GM12878 (cell line): Measurements from ENCODE around the gene NUCB1. TPM values are rescaled to one million over a fixed set of nuclear protein-coding genes. Genes with fewer than 3 reads are reported as not detected.

ENCODE experiments used
- ASH2L ChIP-seq: fragments of 300-600, 200-600 bp; sonication (generic); IDR thresholded peaks from 2 replicates; pipeline ENCODE4 v1.6.1; 2017; ENCODE audit warnings: low read depth, mild to moderate bottlenecking, borderline replicate concordance
- BCL11A ChIP-seq: IDR thresholded peaks from 2 replicates; pipeline ENCODE4 v1.6.1; 2011; ENCODE audit warnings: low read depth, low read length
- FOXK2 ChIP-seq: fragments of 450-650 bp; IDR thresholded peaks from 2 replicates; pipeline ENCODE4 v1.6.1; 2017; ENCODE audit warnings: mild to moderate bottlenecking, moderate library complexity
- NFIC ChIP-seq: IDR thresholded peaks from 2 replicates; pipeline ENCODE4 v1.6.1; 2012; ENCODE audit warnings: low read depth, mild to moderate bottlenecking, inconsistent platforms, low read length, moderate library complexity
- RB1 ChIP-seq: fragments of 450-650 bp; formaldehyde crosslinking; IDR thresholded peaks from 2 replicates; pipeline ENCODE4 v1.6.1; 2017; ENCODE audit warnings: mild to moderate bottlenecking, borderline replicate concordance
- RBBP5 ChIP-seq: fragments of 200-600 bp; sonication (generic); conservative IDR thresholded peaks from 2 replicates; pipeline ENCODE4 v1.6.1; 2016
- RFX5 ChIP-seq: IDR thresholded peaks from 2 replicates; pipeline ENCODE4 v1.6.1; 2011; ENCODE audit warnings: low read depth, low read length, improper control_type of control experiment
- RUNX3 ChIP-seq: IDR thresholded peaks from 2 replicates; pipeline ENCODE4 v1.6.1; 2012; ENCODE audit warnings: low read length, inconsistent platforms
- SIX5 ChIP-seq: IDR thresholded peaks from 2 replicates; pipeline ENCODE4 v1.6.1; 2011; ENCODE audit warnings: mild to moderate bottlenecking, low read depth, low read length, moderate library complexity; ENCODE audit not compliant: severe bottlenecking
- SREBF1 ChIP-seq: IDR thresholded peaks from 2 replicates; pipeline ENCODE4 v1.6.1; 2012; ENCODE audit warnings: mild to moderate bottlenecking, low read length
- SRF ChIP-seq, 2 experiments: IDR thresholded peaks; 2 replicates each; pipeline ENCODE4 v1.6.1; 2011; ENCODE audit warnings: low read depth in 2 of 2, low read length in 2 of 2, mild to moderate bottlenecking in 1 of 2, moderate library complexity in 1 of 2
- YY1 ChIP-seq: IDR thresholded peaks from 2 replicates; pipeline ENCODE4 v1.6.1; 2011; ENCODE audit warnings: low read depth, mild to moderate bottlenecking, low read length
- ZBTB33 ChIP-seq: fragments of 450-650 bp; IDR thresholded peaks from 2 replicates; pipeline ENCODE4 v1.6.1; 2017; ENCODE audit warnings: mild to moderate bottlenecking
- ZNF622 ChIP-seq: fragments of 450-650 bp; IDR thresholded peaks from 2 replicates; pipeline ENCODE4 v1.6.1; 2017; ENCODE audit warnings: mild to moderate bottlenecking, inconsistent platforms
- polyA plus RNA-seq, 11 experiments: library from polyadenylated mRNA; depleted of rRNA in 4 of 11; unstranded in 6 of 11; stranded (reverse) in 5 of 11; fragments of >200 nt; fragmentation: Nextera tagmentation in 4 of 11; fragmentation: Illumina TruSeq in 1 of 11; extraction: Ambion mirVana in 4 of 11; extraction: Trizol in 1 of 11; gene quantifications; 1 replicate in 1 of 11; 2 replicates in 10 of 11; pipeline versions ENCODE4 v1.2.1 to v1.2.3, GENCODE V29; 2011 to 2016; ENCODE audit warnings: inconsistent platforms in 2 of 11, missing spikeins in 2 of 11, low read depth in 1 of 11
- total RNA-seq, 4 experiments: library from RNA; depleted of rRNA in 3 of 4; stranded (reverse); fragments of >200 nt in 3 of 4; fragmentation: Illumina TruSeq in 1 of 4; extraction: Trizol in 1 of 4; gene quantifications; 2 replicates each; pipeline versions ENCODE4 v1.2.1 to v1.2.3, GENCODE V29; 2013 to 2021
- TF ChIP-seq, protein P1 (sequence below): fragments of 450-650 bp; formaldehyde crosslinking; IDR thresholded peaks from 2 replicates; pipeline ENCODE4 v1.5.0; 2022; ENCODE audit warnings: mild to moderate bottlenecking, missing genetic modification characterization
- TF ChIP-seq, protein P2 (sequence below): fragments of 450-650 bp; formaldehyde crosslinking; IDR thresholded peaks from 2 replicates; pipeline ENCODE4 v1.4.0; 2020; ENCODE audit warnings: mild to moderate bottlenecking, moderate library complexity
- TF ChIP-seq, protein P3 (sequence below): fragments of 450-650 bp; IDR thresholded peaks from 2 replicates; pipeline ENCODE4 v1.6.1; 2018; ENCODE audit warnings: borderline replicate concordance, mild to moderate bottlenecking; ENCODE audit not compliant: partially characterized antibody
- TF ChIP-seq, protein P4 (sequence below): fragments of 450-650 bp; IDR thresholded peaks from 2 replicates; pipeline ENCODE4 v1.6.1; 2016; ENCODE audit warnings: mild to moderate bottlenecking

The NUCB1 gene
- total and polyA plus RNA-seq, 10 of the 15 experiments (the other 5 are each of a cell fraction or from before 2014, with no cell fraction given) = 1.8 to 112 (median 44.5) TPM

DNA sequence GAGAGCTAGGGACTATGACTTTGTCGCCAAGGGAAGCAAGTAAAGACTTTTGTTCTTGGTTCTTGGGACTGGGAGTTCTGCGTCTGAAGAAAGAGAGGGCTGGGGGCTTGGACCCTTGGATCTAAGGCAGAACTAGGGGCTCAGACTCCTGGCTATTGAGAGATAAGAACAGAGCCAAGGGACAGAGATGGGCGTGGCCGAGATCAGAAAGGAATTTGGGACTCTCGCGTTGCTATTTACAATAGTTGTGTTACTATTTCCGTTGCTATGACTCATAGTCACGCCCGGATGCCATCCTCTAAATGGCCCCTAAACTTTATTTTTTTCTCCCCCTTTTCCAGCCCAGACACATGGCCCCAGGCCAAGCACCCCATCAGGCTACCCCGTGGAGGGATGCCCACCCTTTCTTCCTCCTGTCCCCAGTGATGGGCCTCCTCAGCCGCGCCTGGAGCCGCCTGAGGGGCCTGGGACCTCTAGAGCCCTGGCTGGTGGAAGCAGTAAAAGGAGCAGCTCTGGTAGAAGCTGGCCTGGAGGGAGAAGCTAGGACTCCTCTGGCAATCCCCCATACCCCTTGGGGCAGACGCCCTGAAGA, 27.1 kb upstream of the NUCB1 start (continued):
- TF ChIP-seq RFX5 (no peak), SREBF1 (no peak), SIX5 (no peak), FOXK2 (peak; percentile 84), ZNF622 (no peak), RBBP5 (no peak), RUNX3 (no peak; the same call in 1 of the 2 replicates), RB1 (no peak), BCL11A (no peak), SRF (IDR thresholded peaks at IDR 0.05; ENCODE audit: low read depth in 2 of 2, low read length in 2 of 2) (no peak), ASH2L (no peak), YY1 (peak; percentile 31; the same call in 1 of the 2 replicates), NFIC (no peak), ZBTB33 (no peak)
- TF ChIP-seq, protein P1, sequence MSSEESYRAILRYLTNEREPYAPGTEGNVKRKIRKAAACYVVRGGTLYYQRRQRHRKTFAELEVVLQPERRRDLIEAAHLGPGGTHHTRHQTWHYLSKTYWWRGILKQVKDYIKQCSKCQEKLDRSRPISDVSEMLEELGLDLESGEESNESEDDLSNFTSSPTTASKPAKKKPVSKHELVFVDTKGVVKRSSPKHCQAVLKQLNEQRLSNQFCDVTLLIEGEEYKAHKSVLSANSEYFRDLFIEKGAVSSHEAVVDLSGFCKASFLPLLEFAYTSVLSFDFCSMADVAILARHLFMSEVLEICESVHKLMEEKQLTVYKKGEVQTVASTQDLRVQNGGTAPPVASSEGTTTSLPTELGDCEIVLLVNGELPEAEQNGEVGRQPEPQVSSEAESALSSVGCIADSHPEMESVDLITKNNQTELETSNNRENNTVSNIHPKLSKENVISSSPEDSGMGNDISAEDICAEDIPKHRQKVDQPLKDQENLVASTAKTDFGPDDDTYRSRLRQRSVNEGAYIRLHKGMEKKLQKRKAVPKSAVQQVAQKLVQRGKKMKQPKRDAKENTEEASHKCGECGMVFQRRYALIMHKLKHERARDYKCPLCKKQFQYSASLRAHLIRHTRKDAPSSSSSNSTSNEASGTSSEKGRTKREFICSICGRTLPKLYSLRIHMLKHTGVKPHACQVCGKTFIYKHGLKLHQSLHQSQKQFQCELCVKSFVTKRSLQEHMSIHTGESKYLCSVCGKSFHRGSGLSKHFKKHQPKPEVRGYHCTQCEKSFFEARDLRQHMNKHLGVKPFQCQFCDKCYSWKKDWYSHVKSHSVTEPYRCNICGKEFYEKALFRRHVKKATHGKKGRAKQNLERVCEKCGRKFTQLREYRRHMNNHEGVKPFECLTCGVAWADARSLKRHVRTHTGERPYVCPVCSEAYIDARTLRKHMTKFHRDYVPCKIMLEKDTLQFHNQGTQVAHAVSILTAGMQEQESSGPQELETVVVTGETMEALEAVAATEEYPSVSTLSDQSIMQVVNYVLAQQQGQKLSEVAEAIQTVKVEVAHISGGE = no peak
- TF ChIP-seq, protein P2, sequence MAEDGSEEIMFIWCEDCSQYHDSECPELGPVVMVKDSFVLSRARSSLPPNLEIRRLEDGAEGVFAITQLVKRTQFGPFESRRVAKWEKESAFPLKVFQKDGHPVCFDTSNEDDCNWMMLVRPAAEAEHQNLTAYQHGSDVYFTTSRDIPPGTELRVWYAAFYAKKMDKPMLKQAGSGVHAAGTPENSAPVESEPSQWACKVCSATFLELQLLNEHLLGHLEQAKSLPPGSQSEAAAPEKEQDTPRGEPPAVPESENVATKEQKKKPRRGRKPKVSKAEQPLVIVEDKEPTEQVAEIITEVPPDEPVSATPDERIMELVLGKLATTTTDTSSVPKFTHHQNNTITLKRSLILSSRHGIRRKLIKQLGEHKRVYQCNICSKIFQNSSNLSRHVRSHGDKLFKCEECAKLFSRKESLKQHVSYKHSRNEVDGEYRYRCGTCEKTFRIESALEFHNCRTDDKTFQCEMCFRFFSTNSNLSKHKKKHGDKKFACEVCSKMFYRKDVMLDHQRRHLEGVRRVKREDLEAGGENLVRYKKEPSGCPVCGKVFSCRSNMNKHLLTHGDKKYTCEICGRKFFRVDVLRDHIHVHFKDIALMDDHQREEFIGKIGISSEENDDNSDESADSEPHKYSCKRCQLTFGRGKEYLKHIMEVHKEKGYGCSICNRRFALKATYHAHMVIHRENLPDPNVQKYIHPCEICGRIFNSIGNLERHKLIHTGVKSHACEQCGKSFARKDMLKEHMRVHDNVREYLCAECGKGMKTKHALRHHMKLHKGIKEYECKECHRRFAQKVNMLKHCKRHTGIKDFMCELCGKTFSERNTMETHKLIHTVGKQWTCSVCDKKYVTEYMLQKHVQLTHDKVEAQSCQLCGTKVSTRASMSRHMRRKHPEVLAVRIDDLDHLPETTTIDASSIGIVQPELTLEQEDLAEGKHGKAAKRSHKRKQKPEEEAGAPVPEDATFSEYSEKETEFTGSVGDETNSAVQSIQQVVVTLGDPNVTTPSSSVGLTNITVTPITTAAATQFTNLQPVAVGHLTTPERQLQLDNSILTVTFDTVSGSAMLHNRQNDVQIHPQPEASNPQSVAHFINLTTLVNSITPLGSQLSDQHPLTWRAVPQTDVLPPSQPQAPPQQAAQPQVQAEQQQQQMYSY (CRISPR knock-in tag) = no peak
- TF ChIP-seq, protein P3, sequence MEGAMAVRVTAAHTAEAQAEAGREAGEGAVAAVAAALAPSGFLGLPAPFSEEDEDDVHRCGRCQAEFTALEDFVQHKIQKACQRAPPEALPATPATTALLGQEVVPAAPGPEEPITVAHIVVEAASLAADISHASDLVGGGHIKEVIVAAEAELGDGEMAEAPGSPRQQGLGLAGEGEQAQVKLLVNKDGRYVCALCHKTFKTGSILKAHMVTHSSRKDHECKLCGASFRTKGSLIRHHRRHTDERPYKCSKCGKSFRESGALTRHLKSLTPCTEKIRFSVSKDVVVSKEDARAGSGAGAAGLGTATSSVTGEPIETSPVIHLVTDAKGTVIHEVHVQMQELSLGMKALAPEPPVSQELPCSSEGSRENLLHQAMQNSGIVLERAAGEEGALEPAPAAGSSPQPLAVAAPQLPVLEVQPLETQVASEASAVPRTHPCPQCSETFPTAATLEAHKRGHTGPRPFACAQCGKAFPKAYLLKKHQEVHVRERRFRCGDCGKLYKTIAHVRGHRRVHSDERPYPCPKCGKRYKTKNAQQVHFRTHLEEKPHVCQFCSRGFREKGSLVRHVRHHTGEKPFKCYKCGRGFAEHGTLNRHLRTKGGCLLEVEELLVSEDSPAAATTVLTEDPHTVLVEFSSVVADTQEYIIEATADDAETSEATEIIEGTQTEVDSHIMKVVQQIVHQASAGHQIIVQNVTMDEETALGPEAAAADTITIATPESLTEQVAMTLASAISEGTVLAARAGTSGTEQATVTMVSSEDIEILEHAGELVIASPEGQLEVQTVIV = no peak
- TF ChIP-seq, protein P4, sequence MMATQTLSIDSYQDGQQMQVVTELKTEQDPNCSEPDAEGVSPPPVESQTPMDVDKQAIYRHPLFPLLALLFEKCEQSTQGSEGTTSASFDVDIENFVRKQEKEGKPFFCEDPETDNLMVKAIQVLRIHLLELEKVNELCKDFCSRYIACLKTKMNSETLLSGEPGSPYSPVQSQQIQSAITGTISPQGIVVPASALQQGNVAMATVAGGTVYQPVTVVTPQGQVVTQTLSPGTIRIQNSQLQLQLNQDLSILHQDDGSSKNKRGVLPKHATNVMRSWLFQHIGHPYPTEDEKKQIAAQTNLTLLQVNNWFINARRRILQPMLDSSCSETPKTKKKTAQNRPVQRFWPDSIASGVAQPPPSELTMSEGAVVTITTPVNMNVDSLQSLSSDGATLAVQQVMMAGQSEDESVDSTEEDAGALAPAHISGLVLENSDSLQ = peak; percentile 56
